Trophoblast cell (in vitro differentiated cells and primary cell): ENCODE measurements around the gene FAM3C.

Experiments used
- DNase-seq, 2 donors: peaks; one replicate each; pipeline ENCODE4 v3.0.0-alpha.2; 2016
- H2AFZ ChIP-seq: 2 replicates; pipeline ENCODE4 v1.6.1; 2013; ENCODE audit warnings: low read length, moderate library complexity, mild to moderate bottlenecking; ENCODE audit not compliant: insufficient read depth, poor library complexity
- H2AK5ac ChIP-seq: 2 replicates; pipeline ENCODE4 v1.6.1; 2013; ENCODE audit warnings: mild to moderate bottlenecking, low read length
- H2BK120ac ChIP-seq: 2 replicates; pipeline ENCODE4 v1.6.1; 2013; ENCODE audit warnings: low read length, mild to moderate bottlenecking, moderate library complexity; ENCODE audit not compliant: insufficient read depth, poor library complexity
- H2BK12ac ChIP-seq: 2 replicates; pipeline ENCODE4 v1.6.1; 2013; ENCODE audit warnings: mild to moderate bottlenecking, low read length, moderate library complexity
- H2BK5ac ChIP-seq: 2 replicates; pipeline ENCODE4 v1.6.1; 2013; ENCODE audit warnings: low read length, low read depth, moderate library complexity, mild to moderate bottlenecking; ENCODE audit not compliant: poor library complexity
- H3K14ac ChIP-seq: 2 replicates; pipeline ENCODE4 v1.6.1; 2013; ENCODE audit warnings: mild to moderate bottlenecking, low read length
- H3K18ac ChIP-seq: 2 replicates; pipeline ENCODE4 v1.6.1; 2013; ENCODE audit warnings: mild to moderate bottlenecking, low read length
- H3K23ac ChIP-seq: 2 replicates; pipeline ENCODE4 v1.6.1; 2013; ENCODE audit warnings: low read length
- H3K27ac ChIP-seq: 2 replicates; pipeline ENCODE4 v1.5.1; 2013; ENCODE audit warnings: low read depth, mild to moderate bottlenecking, inconsistent platforms, low read length, moderate library complexity
- H3K27me3 ChIP-seq: 2 replicates; pipeline ENCODE4 v1.6.1; 2013; ENCODE audit warnings: inconsistent platforms, mild to moderate bottlenecking, low read length, moderate library complexity; ENCODE audit not compliant: insufficient read depth
- H3K36me3 ChIP-seq, 2 experiments: 1 replicate in 1 of 2; 2 replicates in 1 of 2; pipeline ENCODE4 v1.6.1; 2013; ENCODE audit warnings: low read length in 2 of 2, mild to moderate bottlenecking in 2 of 2, moderate library complexity in 1 of 2; ENCODE audit not compliant: insufficient read depth in 2 of 2, control insufficient read depth in 1 of 2
- H3K4ac ChIP-seq: 2 replicates; pipeline ENCODE4 v1.6.1; 2013; ENCODE audit warnings: low read depth, mild to moderate bottlenecking, low read length, moderate library complexity
- H3K4me1 ChIP-seq, 2 experiments: 1 replicate in 1 of 2; 2 replicates in 1 of 2; pipeline ENCODE4 v1.6.1; 2013; ENCODE audit warnings: low read length in 2 of 2, mild to moderate bottlenecking in 2 of 2, moderate library complexity in 1 of 2; ENCODE audit not compliant: insufficient read depth in 2 of 2, control insufficient read depth in 1 of 2
- H3K4me2 ChIP-seq: 2 replicates; pipeline ENCODE4 v1.6.1; 2013; ENCODE audit warnings: inconsistent platforms, mild to moderate bottlenecking, low read length, moderate library complexity
- H3K4me3 ChIP-seq: 2 replicates; pipeline ENCODE4 v1.5.1; 2013; ENCODE audit warnings: mild to moderate bottlenecking, low read depth, low read length, inconsistent platforms
- H3K79me1 ChIP-seq: one replicate; pipeline ENCODE4 v1.6.1; 2013; ENCODE audit warnings: low read length
- H3K79me2 ChIP-seq: 2 replicates; pipeline ENCODE4 v1.6.1; 2013; ENCODE audit warnings: low read length, mild to moderate bottlenecking; ENCODE audit not compliant: control insufficient read depth, insufficient read depth, poor library complexity
- H3K9ac ChIP-seq: 2 replicates; pipeline ENCODE4 v1.6.1; 2013; ENCODE audit warnings: mild to moderate bottlenecking, low read length
- H3K9me3 ChIP-seq: 2 replicates; pipeline ENCODE4 v1.6.1; 2013; ENCODE audit warnings: low read depth, mild to moderate bottlenecking, control low read depth, inconsistent platforms, low read length; ENCODE audit not compliant: insufficient read depth
- H4K12ac ChIP-seq: 2 replicates; pipeline ENCODE4 v1.6.1; 2013; ENCODE audit warnings: low read depth, mild to moderate bottlenecking, low read length, moderate library complexity
- H4K8ac ChIP-seq: 2 replicates; pipeline ENCODE4 v1.6.1; 2013; ENCODE audit warnings: low read depth, mild to moderate bottlenecking, low read length, moderate library complexity
- H4K91ac ChIP-seq: one replicate; pipeline ENCODE4 v1.6.1; 2013; ENCODE audit warnings: low read depth, mild to moderate bottlenecking, low read length, moderate library complexity
- WGBS: extraction: QIAGEN DNeasy Blood & Tissue Kit; methylation state at CpG from one replicate; pipeline ENCODE4 v1.1.7; 2013; ENCODE audit warnings: missing lambda C conversion rate; ENCODE audit not compliant: insufficient read length, insufficient coverage; ENCODE audit errors: extremely low coverage; 5-methylcytosine and 5-hydroxymethylcytosine counted together

Gene FAM3C

GRCh38 chr7:121383235-121383910 lies 12.7 kb downstream of the FAM3C start:
- H2BK5ac ChIP-seq: no peak overlapping the region
- no peaks in the 10 kb centered on the region for H3K27me3 ChIP-seq
- H3K18ac ChIP-seq: no peak overlapping the region
- no peak overlapping the region for H4K91ac ChIP-seq
- H3K79me2 ChIP-seq: peaks cover 2% of the 10 kb centered on the region
- H3K4me3 ChIP-seq: no peak overlapping the region
- no peaks in the 10 kb centered on the region for H3K9me3 ChIP-seq
- H3K4me1 ChIP-seq: no peaks in the 10 kb centered on the region
- no peak overlapping the region for H3K27ac ChIP-seq
- no peak overlapping the region for H2BK12ac ChIP-seq
- no peaks in the 10 kb centered on the region for H3K79me1 ChIP-seq
- peaks cover 2 to 6% of the 10 kb centered on the region in 2 experiments for H3K36me3 ChIP-seq
- WGBS: no CpG with 5 or more reads among the region's 2 CpGs
- H3K23ac ChIP-seq: no peak overlapping the region
- DNase-seq: no peak
- no peak overlapping the region for H3K14ac ChIP-seq
- no peak overlapping the region for H2AFZ ChIP-seq
- no peak overlapping the region for H4K12ac ChIP-seq
- H2BK120ac ChIP-seq: no peak overlapping the region
- H3K4me2 ChIP-seq: no peak overlapping the region
- no peak overlapping the region for H3K4ac ChIP-seq
- no peak overlapping the region for H3K9ac ChIP-seq
- H2AK5ac ChIP-seq: no peak overlapping the region
- no peak overlapping the region for H4K8ac ChIP-seq

GRCh38 chr7:121382473-121382872 lies 13.6 kb downstream of the FAM3C start:
- H3K18ac ChIP-seq: no peak overlapping the region
- H4K12ac ChIP-seq: no peak overlapping the region
- no peak for DNase-seq

GRCh38 chr7:121379930-121380329 lies 16.2 kb downstream of the FAM3C start:
- no peak overlapping the region for H2BK120ac ChIP-seq

More at GRCh38 chr7:121382473-121382872, 13.6 kb downstream of the FAM3C start:
- no peak overlapping the region for H2BK12ac ChIP-seq
- H3K9me3 ChIP-seq: peaks cover 1% of the 10 kb centered on the region
- H3K14ac ChIP-seq: no peak overlapping the region
- no peak overlapping the region for H2AFZ ChIP-seq
- no peak overlapping the region for H2AK5ac ChIP-seq
- H3K4me3 ChIP-seq: no peak overlapping the region
- no peaks in the 10 kb centered on the region for H3K4me1 ChIP-seq
- peaks cover 2% of the 10 kb centered on the region for H3K79me2 ChIP-seq
- H4K91ac ChIP-seq: no peak overlapping the region
- H3K27me3 ChIP-seq: no peaks in the 10 kb centered on the region
- no peak overlapping the region for H3K9ac ChIP-seq
- no peak overlapping the region for H3K4me2 ChIP-seq
- no peak overlapping the region for H3K23ac ChIP-seq
- H2BK5ac ChIP-seq: no peak overlapping the region
- no peak overlapping the region for H4K8ac ChIP-seq
- H2BK120ac ChIP-seq: no peak overlapping the region
- no peak overlapping the region for H3K27ac ChIP-seq
- no peak overlapping the region for H3K4ac ChIP-seq
- no peaks in the 10 kb centered on the region for H3K79me1 ChIP-seq
- H3K36me3 ChIP-seq: peaks cover 4 to 8% of the 10 kb centered on the region in 2 experiments

GRCh38 chr7:121376979-121377378 lies 19.1 kb downstream of the FAM3C start:
- Histone ChIP-seq H3K4me3 (no peak overlapping the region), H3K4me2 (no peak overlapping the region), H3K23ac (no peak overlapping the region), H4K8ac (no peak overlapping the region), H3K9ac (no peak overlapping the region), H3K79me2 (no peaks in the 10 kb centered on the region), H2AFZ (no peak overlapping the region), H3K14ac (no peak overlapping the region), H4K91ac (no peak overlapping the region), H3K79me1 (no peaks in the 10 kb centered on the region), H4K12ac (no peak overlapping the region), H2BK120ac (no peak overlapping the region), H3K27ac (no peak overlapping the region), H3K27me3 (no peaks in the 10 kb centered on the region), H2BK12ac (no peak overlapping the region), H3K18ac (no peak overlapping the region), H3K4ac (no peak overlapping the region), H3K9me3 (peaks cover 1% of the 10 kb centered on the region), H2AK5ac (no peak overlapping the region), H3K4me1 (no peaks in the 10 kb centered on the region), H2BK5ac (no peak overlapping the region), H3K36me3 (peaks cover 5 to 17% of the 10 kb centered on the region in 2 experiments)
- no CpG with 5 or more reads among the region's 2 CpGs for WGBS
- DNase-seq: no peak

More at GRCh38 chr7:121379930-121380329, 16.2 kb downstream of the FAM3C start:
- Histone ChIP-seq H3K79me1 (no peaks in the 10 kb centered on the region), H2BK5ac (no peak overlapping the region), H3K79me2 (peaks cover 2% of the 10 kb centered on the region), H2AK5ac (no peak overlapping the region), H3K27me3 (no peaks in the 10 kb centered on the region), H3K27ac (no peak overlapping the region), H4K91ac (no peak overlapping the region), H3K4ac (no peak overlapping the region), H4K8ac (no peak overlapping the region), H3K4me3 (no peak overlapping the region), H3K18ac (no peak overlapping the region), H3K23ac (no peak overlapping the region), H3K4me1 (no peaks in the 10 kb centered on the region), H4K12ac (no peak overlapping the region), H3K9me3 (peaks cover 1% of the 10 kb centered on the region), H2AFZ (no peak overlapping the region), H3K36me3 (peaks cover 5 to 17% of the 10 kb centered on the region in 2 experiments), H3K4me2 (no peak overlapping the region), H3K14ac (no peak overlapping the region), H2BK12ac (no peak overlapping the region), H3K9ac (no peak overlapping the region)
- DNase-seq: no peak
- 100% methylated on average over 1 of the region's 1 CpG for whole genome bisulfite sequencing
